ENCODE results near the gene BARD1. TPM values are rescaled to one million over a fixed set of nuclear protein-coding genes. Genes with fewer than 3 reads are reported as not detected.

BARD1 gene
- total and polyA plus RNA-seq, 2 of the 13 experiments (the other 11 are each of a cell fraction or from before 2014, with no cell fraction given): 5.3 to 30.4 TPM

- TF ChIP-seq THRA (CRISPR knock-in tag; IDR thresholded peaks at IDR 0.05; ENCODE audit: borderline replicate concordance): no peak
- 0 out of 2 replicates have a peak, but pooled peaks have one; percentile 36 for TF ChIP-seq FUBP1 (CRISPR knock-in tag; IDR thresholded peaks at IDR 0.05; ENCODE audit: borderline replicate concordance)
- TF ChIP-seq ZNF570 (CRISPR knock-in tag; IDR thresholded peaks at IDR 0.05; ENCODE audit: borderline replicate concordance): no peak
- TF ChIP-seq ZMYM3 (CRISPR knock-in tag; IDR thresholded peaks at IDR 0.05): peak; percentile 53; the same call in 1 of the 2 replicates
- no peak for TF ChIP-seq ATM (IDR thresholded peaks at IDR 0.05; ENCODE audit: borderline replicate concordance)
- TF ChIP-seq SNAPC5 (CRISPR knock-in tag; IDR thresholded peaks at IDR 0.05; ENCODE audit: borderline replicate concordance): 0 out of 2 replicates have a peak, but pooled peaks have one; percentile 67
- TF ChIP-seq NPAS2 (CRISPR knock-in tag; IDR thresholded peaks at IDR 0.05; ENCODE audit: borderline replicate concordance): peak; percentile 67; the same call in 1 of the 2 replicates
- no peak for TF ChIP-seq ZBTB44 (CRISPR knock-in tag; IDR thresholded peaks at IDR 0.05)
- no peak for TF ChIP-seq RXRB (CRISPR knock-in tag; IDR thresholded peaks at IDR 0.05; ENCODE audit: borderline replicate concordance)
- TF ChIP-seq ZNF460 (CRISPR knock-in tag; IDR thresholded peaks at IDR 0.05; ENCODE audit: borderline replicate concordance): no peak
- peak; percentile 84; the same call in 1 of the 2 replicates for TF ChIP-seq ARHGAP35 (CRISPR knock-in tag; IDR thresholded peaks at IDR 0.05; ENCODE audit: borderline replicate concordance)
- TF ChIP-seq MLLT10 (CRISPR knock-in tag; IDR thresholded peaks at IDR 0.05): peak; percentile 12; the same call in 1 of the 2 replicates
- no peak for TF ChIP-seq ZNF280B (CRISPR knock-in tag; IDR thresholded peaks at IDR 0.05; ENCODE audit: borderline replicate concordance)
- TF ChIP-seq RBFOX2 (IDR thresholded peaks at IDR 0.05; ENCODE audit: low read depth, low read length): peak; percentile 74
- no peak for TF ChIP-seq ZNF567 (CRISPR knock-in tag; IDR thresholded peaks at IDR 0.05; ENCODE audit: borderline replicate concordance)
- no peak for TF ChIP-seq ZNF775 (CRISPR knock-in tag; IDR thresholded peaks at IDR 0.05; ENCODE audit: borderline replicate concordance)
- no peak for TF ChIP-seq NCOA1 (CRISPR knock-in tag; IDR thresholded peaks at IDR 0.05)
- TF ChIP-seq MAFG (CRISPR knock-in tag; IDR thresholded peaks at IDR 0.05): no peak
- TF ChIP-seq GLI4 (CRISPR knock-in tag; IDR thresholded peaks at IDR 0.05; ENCODE audit: borderline replicate concordance): peak; percentile 42; the same call in 1 of the 2 replicates
- no peak for TF ChIP-seq ZIK1 (CRISPR knock-in tag; IDR thresholded peaks at IDR 0.05; ENCODE audit: borderline replicate concordance, low read depth)
- 0 out of 2 replicates have a peak, but pooled peaks have one; percentile 3 for TF ChIP-seq HNF4A (CRISPR knock-in tag; IDR thresholded peaks at IDR 0.05)
- TF ChIP-seq KLF13 (CRISPR knock-in tag; IDR thresholded peaks at IDR 0.05): peak; percentile 77; the same call in 1 of the 2 replicates
Observed at GRCh38 chr2:214808981-214809750, at the start of gene BARD1 (continued).
